ENCODE results near the gene PIH1D1.

Gene PIH1D1

DNA sequence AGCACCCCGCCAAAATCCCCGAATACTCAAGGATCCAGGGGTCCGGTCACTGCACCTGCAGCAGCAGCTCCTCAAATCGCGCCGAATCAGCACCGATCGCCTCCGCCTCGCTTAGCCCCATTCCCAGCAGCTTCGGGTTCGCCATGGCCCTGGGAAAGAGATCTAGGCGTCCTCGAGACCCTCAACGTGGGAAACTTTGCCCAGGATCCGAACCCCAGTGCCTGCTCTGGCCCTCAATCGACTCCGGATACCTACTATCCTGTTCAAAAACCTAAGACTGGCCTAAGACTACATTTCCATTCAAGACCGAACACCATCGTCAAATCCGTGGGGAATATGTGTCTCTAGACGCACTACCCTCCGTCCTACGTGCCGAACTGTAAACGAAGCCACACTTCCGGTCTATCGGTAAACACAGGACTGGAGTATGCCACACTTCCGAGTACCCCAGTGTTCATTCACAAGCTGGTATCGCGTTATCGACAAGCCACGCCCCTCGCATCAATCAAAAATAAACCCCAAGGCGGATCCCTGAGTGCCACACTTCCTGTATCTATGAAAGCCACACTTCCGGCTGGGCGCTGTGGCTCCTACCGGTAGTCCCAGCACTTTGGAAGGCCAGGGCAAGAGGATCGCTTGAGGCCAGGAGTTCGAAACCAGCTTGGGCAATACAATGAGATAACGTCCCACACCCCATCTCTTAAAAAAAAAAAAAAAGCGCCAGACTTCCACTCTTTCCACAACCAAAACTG, at the start of gene PIH1D1:
TSS of gene PIH1D1 (minus strand) at position 385 of the 752 bp plus-strand sequence. CDS start at position 145, 240 bp downstream.
- H3K36me3 ChIP-seq (ENCODE audit: insufficient read depth, low read length) = no peaks in the 10 kb centered on the region
- H3K9me3 ChIP-seq (ENCODE audit: control insufficient read depth, insufficient read depth, low read length) = no peaks in the 10 kb centered on the region
- H3K4me1 ChIP-seq (ENCODE audit: insufficient read depth, low read length) = no peaks in the 10 kb centered on the region
- peak within 1 kb of the TSS; percentile 97 for H3K9ac ChIP-seq (ENCODE audit: low read depth, low read length)

DNA sequence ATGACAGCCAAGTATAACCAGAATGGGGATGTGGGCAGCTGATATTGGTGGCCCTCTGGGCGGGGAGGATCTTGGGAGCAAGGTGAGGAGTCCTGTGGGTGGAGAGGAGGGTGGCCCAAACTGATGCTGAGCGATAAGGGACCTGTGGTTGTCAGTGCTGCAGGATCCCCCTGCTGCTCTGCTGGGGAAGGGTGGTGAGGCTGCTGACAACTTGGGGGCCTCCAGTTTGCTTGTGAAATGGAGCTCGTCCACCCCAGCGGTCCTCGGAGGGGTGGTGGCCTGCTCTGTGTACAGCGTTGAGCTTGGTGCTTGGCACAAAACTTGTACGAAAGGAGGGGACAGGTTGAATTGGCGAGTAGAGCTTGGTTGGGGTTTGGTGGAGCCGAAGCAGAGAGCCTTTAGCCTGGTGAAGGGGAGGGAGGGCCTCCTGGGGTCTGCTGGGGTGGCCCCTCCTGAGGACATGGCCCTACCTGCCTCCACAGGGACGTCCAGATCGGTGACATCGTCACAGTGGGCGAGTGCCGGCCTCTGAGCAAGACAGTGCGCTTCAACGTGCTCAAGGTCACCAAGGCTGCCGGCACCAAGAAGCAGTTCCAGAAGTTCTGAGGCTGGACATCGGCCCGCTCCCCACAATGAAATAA, 47.5 kb upstream of the PIH1D1 start:
- peaks cover 11% of the 10 kb centered on the region for H3K4me1 ChIP-seq (ENCODE audit: insufficient read depth, low read length)
- peaks cover 18% of the 10 kb centered on the region for H3K36me3 ChIP-seq (ENCODE audit: insufficient read depth, low read length)
- H3K9ac ChIP-seq (ENCODE audit: low read depth, low read length) = no peak overlapping the region
- no peaks in the 10 kb centered on the region for H3K9me3 ChIP-seq (ENCODE audit: control insufficient read depth, insufficient read depth, low read length)

DNA sequence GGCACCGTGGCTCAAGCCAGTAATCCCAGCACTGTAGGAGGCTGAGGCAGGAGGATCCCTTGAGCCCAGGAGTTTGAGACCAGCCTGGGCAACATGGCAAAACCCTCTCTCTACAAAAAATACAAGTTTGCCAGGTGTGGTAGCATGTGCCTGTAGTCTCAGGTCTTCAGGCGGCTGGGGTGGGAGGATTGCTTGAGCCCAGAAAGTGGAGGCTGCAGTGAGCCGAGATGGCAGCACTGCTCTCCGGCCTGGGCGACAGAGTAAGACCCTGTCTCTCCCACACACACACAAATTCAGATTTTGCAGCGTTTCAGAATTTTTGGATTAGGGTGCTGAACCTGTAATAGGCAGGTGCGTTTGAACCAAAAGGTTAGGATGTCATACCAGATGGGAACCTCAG, 46.9 kb upstream of the PIH1D1 start:
- Histone ChIP-seq H3K36me3 (ENCODE audit: insufficient read depth, low read length) (peaks cover 18% of the 10 kb centered on the region), H3K9me3 (ENCODE audit: control insufficient read depth, insufficient read depth, low read length) (no peaks in the 10 kb centered on the region), H3K9ac (ENCODE audit: low read depth, low read length) (no peak overlapping the region), H3K4me1 (ENCODE audit: insufficient read depth, low read length) (peaks cover 11% of the 10 kb centered on the region)

DNA sequence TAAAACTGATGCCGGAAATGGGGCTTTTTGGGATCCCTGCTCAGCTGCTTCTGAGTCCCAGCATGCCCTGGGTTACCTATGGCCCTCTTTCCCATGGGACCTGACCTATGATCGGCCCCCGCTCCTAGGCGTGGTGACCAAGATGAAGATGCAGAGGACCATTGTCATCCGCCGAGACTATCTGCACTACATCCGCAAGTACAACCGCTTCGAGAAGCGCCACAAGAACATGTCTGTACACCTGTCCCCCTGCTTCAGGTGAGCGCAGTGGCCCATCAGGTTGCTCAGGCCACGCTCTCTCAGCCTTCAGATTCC, 46.1 kb upstream of the PIH1D1 start:
- no peak overlapping the region for H3K9ac ChIP-seq (ENCODE audit: low read depth, low read length)
- H3K4me1 ChIP-seq (ENCODE audit: insufficient read depth, low read length) = peaks cover 11% of the 10 kb centered on the region
- H3K9me3 ChIP-seq (ENCODE audit: control insufficient read depth, insufficient read depth, low read length) = no peaks in the 10 kb centered on the region
- H3K36me3 ChIP-seq (ENCODE audit: insufficient read depth, low read length) = peaks cover 18% of the 10 kb centered on the region

DNA sequence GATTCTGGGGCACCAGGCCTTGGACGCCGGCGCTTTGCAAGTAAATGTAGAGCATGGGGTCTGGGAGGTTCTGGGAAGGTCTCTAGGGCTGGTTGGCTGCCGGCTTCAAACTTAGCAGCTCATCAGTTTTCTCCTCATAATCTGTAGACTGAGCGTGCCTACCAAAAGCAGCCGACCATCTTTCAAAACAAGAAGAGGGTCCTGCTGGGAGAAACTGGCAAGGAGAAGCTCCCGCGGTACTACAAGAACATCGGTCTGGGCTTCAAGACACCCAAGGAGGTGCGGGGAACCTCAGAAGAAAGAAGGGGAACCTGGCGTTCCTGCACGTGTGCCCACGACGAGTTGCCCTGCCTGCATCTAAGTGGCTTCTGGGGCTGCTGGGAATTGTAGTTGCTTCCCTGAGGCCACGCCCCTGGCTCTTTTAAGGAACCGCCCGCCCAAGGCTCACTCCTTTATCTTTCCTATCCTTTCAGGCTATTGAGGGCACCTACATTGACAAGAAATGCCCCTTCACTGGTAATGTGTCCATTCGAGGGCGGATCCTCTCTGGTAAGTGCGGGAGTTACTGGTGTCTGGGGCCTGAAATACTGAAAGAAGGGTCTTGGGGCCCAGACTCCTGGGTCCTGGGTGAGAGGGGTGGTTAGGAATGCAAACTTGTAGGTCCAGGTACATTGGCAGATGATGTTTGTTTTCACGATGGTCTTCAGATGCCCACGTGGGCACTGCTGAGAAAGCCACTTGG, 45.6 kb upstream of the PIH1D1 start:
- Histone ChIP-seq H3K36me3 (ENCODE audit: insufficient read depth, low read length) (peaks cover 18% of the 10 kb centered on the region), H3K4me1 (ENCODE audit: insufficient read depth, low read length) (peaks cover 11% of the 10 kb centered on the region), H3K9me3 (ENCODE audit: control insufficient read depth, insufficient read depth, low read length) (no peaks in the 10 kb centered on the region), H3K9ac (ENCODE audit: low read depth, low read length) (peak overlapping the region; percentile 83)

DNA sequence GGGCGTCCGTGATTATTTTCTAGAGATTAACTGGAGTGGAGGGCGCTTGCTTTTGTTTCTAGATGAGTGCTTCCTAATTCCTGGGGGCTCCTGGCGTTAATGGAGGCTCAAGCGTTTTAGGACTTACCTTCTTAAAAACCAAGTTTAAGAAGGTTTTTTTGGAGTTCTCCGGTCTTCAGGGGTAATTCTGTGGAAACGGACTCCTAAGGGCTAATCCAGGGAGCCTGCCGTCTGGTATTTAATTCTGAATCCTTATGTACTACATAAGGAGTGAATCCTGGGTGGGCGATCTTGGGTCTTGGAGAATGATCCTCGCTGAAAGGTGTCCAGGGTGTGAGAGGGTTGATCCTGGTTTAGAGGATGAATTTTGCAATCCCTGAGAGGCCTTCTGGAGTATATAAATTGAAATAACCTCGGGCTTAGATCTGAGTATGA, 45.0 kb upstream of the PIH1D1 start:
- Histone ChIP-seq H3K36me3 (ENCODE audit: insufficient read depth, low read length) (peaks cover 18% of the 10 kb centered on the region), H3K9ac (ENCODE audit: low read depth, low read length) (peak overlapping the region; percentile 83), H3K4me1 (ENCODE audit: insufficient read depth, low read length) (peaks cover 11% of the 10 kb centered on the region), H3K9me3 (ENCODE audit: control insufficient read depth, insufficient read depth, low read length) (no peaks in the 10 kb centered on the region)

DNA sequence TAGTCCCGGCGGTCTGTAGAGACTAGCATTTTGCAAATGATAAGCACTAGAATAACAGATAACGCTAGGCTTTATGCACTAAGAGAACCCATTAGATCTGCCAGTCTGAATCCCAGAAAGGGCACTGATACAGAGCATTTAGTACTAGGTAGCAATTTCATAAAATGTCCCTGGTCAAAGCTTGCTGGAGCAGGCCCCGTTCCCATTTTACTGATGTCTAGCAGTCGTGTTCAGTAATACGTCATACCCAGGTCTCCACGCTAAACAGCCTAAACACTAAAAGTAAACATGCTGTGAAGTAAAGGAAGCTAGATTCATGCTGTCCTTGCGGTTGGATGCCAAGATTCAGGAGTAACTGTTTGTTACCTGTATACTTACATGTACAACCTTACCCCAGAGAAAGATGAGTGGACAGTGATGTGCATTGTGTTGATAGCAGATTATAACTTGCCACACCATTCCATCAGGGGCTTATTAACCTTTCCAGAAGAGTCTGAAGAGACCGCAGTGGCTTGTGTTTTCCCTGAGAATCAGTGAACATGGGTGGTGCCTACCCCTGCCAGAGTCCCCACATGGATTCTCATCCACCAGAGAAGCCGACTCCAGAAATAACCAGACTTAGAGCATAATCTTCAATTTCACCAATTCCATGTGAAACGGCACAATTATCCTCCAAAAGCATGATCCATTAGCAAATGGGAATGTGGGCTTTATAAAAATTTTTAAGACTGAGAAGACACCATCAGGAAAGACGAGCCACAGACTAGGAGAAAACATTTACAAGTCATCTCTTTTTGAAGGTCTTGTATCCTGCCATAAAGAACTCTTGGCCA, 41.2 kb upstream of the PIH1D1 start:
- Histone ChIP-seq H3K9ac (ENCODE audit: low read depth, low read length) (no peak overlapping the region), H3K36me3 (ENCODE audit: insufficient read depth, low read length) (peaks cover 30% of the 10 kb centered on the region), H3K4me1 (ENCODE audit: insufficient read depth, low read length) (peaks cover 14% of the 10 kb centered on the region), H3K9me3 (ENCODE audit: control insufficient read depth, insufficient read depth, low read length) (no peaks in the 10 kb centered on the region; the same call in 1 of the 2 replicates)

DNA sequence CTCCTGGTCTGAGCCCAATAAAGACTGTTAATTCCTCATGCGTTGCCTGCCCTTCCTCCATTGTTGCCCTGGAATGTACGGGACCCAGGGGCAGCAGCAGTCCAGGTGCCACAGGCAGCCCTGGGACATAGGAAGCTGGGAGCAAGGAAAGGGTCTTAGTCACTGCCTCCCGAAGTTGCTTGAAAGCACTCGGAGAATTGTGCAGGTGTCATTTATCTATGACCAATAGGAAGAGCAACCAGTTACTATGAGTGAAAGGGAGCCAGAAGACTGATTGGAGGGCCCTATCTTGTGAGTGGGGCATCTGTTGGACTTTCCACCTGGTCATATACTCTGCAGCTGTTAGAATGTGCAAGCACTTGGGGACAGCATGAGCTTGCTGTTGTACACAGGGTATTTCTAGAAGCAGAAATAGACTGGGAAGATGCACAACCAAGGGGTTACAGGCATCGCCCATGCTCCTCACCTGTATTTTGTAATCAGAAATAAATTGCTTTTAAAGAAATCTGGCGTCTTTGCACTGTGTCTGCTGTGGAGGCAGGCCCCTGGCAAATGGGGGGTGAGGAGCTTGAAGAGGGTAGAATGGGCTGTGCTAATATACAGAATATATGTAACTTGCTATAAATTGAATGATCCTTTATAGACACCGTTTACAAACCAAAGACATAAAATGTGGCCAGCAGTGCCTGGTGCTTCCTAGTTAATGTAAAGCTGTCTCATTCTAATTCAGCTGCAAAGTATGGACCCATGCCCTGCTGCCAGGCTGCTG, 40.4 kb upstream of the PIH1D1 start:
- no peak overlapping the region for H3K9ac ChIP-seq (ENCODE audit: low read depth, low read length)
- no peaks in the 10 kb centered on the region; the same call in 1 of the 2 replicates for H3K9me3 ChIP-seq (ENCODE audit: control insufficient read depth, insufficient read depth, low read length)
- peaks cover 24% of the 10 kb centered on the region for H3K36me3 ChIP-seq (ENCODE audit: insufficient read depth, low read length)
- H3K4me1 ChIP-seq (ENCODE audit: insufficient read depth, low read length) = peaks cover 9% of the 10 kb centered on the region

DNA sequence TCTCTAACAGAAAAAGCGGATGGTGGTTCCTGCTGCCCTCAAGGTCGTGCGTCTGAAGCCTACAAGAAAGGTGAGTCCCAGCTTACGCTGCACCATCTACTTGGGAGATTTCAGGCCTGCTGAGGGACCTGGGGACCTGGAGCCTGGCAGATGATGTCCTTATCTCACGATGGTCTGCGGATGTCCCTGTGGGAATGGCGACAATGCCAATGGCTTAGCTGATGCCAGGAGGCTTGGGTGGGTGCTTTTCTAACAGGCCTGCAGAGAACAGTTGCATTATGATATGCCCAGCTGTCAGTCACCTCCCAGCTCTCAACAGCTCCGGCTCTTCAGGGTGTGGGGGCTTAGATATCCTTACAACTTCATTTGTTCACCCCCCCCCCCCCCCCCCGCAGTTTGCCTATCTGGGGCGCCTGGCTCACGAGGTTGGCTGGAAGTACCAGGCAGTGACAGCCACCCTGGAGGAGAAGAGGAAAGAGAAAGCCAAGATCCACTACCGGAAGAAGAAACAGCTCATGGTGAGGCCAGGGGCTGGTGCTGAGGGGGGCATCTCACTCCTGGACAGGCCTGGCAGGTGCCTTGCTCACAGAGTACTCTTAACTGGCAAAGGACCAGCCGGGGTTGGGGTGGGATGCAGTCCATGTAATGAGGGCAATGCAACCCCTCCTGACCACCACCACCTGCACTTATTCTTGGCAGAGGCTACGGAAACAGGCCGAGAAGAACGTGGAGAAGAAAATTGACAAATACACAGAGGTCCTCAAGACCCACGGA, 39.6 kb upstream of the PIH1D1 start:
- peaks cover 9% of the 10 kb centered on the region for H3K4me1 ChIP-seq (ENCODE audit: insufficient read depth, low read length)
- H3K9me3 ChIP-seq (ENCODE audit: control insufficient read depth, insufficient read depth, low read length) = no peaks in the 10 kb centered on the region; the same call in 1 of the 2 replicates
- no peak overlapping the region for H3K9ac ChIP-seq (ENCODE audit: low read depth, low read length)
- H3K36me3 ChIP-seq (ENCODE audit: insufficient read depth, low read length) = peaks cover 24% of the 10 kb centered on the region

DNA sequence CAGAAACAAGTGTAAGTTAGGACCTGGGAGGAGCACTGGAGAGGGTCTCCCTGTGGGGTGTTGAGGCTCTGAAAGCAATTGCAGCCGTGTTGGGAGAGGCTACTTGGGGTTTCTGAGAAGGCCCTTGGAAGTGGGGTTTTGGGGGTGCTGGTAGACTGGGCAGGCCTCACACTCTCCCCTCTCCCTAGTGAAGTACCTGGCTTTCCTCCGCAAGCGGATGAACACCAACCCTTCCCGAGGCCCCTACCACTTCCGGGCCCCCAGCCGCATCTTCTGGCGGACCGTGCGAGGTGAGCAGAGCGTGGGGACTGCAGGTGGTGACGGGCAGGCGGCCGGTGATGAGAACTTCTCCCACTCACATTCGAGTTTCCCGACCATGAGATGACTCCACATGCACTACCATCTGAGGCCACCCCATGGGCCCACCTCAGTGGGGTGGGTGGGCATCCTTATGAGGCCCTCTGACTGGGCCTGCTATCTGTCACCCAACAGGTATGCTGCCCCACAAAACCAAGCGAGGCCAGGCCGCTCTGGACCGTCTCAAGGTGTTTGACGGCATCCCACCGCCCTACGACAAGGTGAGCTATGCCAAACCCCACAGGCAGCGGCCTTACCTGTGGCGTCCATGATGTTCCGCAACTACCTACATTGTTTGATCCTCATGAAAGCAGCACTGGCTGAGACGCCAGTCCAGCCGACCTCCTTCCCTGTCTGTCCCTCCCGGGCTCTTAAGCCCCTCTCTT, 38.8 kb upstream of the PIH1D1 start:
- H3K9me3 ChIP-seq (ENCODE audit: control insufficient read depth, insufficient read depth, low read length) = no peaks in the 10 kb centered on the region; the same call in 1 of the 2 replicates
- peaks cover 24% of the 10 kb centered on the region for H3K36me3 ChIP-seq (ENCODE audit: insufficient read depth, low read length)
- H3K4me1 ChIP-seq (ENCODE audit: insufficient read depth, low read length) = peaks cover 9% of the 10 kb centered on the region
- no peak overlapping the region for H3K9ac ChIP-seq (ENCODE audit: low read depth, low read length)

DNA sequence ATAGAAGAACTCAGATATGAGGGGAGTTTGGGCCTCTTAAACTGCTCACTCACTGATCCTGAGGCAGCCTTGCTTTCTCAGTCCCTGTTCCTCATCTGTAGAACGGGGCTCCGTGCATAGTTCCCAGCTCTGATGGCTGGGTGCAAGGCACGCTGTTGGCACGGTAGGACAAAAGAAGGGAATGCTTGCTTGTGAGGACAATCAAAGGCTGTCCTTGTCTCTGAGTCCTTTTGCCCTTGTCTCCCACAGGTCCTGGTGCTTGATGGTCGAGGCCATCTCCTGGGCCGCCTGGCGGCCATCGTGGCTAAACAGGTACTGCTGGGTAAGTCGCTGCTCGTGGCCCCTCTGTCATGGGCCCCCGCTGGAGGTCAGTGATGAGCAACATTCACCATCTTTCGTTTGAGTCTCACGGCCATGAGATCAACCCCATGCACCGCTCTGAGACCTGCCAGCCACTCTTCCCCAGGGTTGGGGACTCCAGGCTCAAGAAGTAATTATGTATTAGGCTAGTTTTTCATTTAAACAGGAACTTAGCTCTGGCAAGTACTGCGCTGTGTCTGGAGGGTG, 38.1 kb upstream of the PIH1D1 start:
- peaks cover 24% of the 10 kb centered on the region for H3K36me3 ChIP-seq (ENCODE audit: insufficient read depth, low read length)
- H3K9ac ChIP-seq (ENCODE audit: low read depth, low read length) = peak overlapping the region; percentile 89; the same call in 1 of the 2 replicates
- peaks cover 9% of the 10 kb centered on the region for H3K4me1 ChIP-seq (ENCODE audit: insufficient read depth, low read length)
- no peaks in the 10 kb centered on the region; the same call in 1 of the 2 replicates for H3K9me3 ChIP-seq (ENCODE audit: control insufficient read depth, insufficient read depth, low read length)

DNA sequence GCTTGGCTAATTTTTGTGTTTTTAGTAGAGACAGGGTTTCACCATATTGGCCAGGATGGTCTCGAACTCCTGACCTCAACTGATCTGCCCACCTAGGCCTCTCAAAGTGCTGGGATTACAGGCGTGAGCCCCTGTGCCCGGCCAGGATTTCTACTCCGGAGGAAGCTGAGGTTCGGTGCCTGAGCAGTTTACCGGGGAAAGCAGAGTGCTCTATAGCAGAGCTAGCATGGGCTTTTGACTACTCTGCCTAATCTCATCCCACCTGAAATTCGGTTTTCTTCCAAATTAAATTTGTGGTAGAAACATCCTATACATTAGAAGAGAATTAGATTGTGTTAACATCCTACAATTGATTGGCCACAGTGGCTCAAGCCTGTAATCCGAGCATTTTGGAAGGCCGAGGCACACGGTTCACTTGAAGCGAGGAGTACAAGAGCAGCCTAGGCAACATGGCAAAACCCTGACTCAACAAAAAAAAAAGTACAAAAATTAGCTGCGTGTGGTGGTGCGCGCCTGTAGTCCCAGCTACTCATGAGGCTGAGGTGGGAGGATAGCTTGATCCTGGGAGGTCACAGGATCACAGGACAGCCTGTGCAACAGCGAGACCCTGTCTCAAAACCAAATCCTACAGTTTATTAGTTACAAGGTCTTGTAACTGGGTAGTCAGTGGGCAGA, 37.4 kb upstream of the PIH1D1 start:
- H3K9ac ChIP-seq (ENCODE audit: low read depth, low read length) = peak overlapping the region; percentile 89
- peaks cover 24% of the 10 kb centered on the region for H3K36me3 ChIP-seq (ENCODE audit: insufficient read depth, low read length)
- H3K4me1 ChIP-seq (ENCODE audit: insufficient read depth, low read length) = peaks cover 9% of the 10 kb centered on the region
- no peaks in the 10 kb centered on the region; the same call in 1 of the 2 replicates for H3K9me3 ChIP-seq (ENCODE audit: control insufficient read depth, insufficient read depth, low read length)

Measured in ES-I3 (cell line).